Embryonic facial prominence (tissue), 1 donor: ENCODE measurements around the gene THSD7B.
"Not testable (repeated sequence)": the region's sequence is repeated elsewhere in the genome, so short reads cannot be mapped to it uniquely, and the experiment has no call there.

Experiments used
- DNase-seq: peaks from one replicate; pipeline ENCODE4 v3.0.0-alpha.2; 2016; ENCODE audit errors: extremely low spot score

The THSD7B gene

DNA sequence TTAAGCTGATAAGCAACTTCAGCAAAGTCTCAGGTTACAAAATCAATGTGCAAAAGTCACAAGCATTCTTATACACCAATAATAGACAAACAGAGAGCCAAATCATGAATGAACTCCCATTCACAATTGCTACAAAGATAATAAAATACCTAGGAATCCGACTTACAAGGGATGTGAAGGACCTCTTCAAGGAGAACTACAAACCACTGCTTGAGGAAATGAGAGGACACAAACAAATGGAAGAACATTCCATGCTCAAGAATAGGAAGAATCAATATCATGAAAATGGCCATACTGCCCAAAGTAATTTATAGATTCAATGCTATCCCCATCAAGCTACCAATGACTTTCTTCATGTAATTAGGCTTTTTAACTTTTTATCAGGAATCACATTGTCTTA lies 934.9 kb downstream of the THSD7B start:
- not testable (repeated sequence) for DNase-seq

GRCh38 chr2:137700681-137701080 lies 935.3 kb downstream of the THSD7B start:
- no peak for DNase-seq

DNA sequence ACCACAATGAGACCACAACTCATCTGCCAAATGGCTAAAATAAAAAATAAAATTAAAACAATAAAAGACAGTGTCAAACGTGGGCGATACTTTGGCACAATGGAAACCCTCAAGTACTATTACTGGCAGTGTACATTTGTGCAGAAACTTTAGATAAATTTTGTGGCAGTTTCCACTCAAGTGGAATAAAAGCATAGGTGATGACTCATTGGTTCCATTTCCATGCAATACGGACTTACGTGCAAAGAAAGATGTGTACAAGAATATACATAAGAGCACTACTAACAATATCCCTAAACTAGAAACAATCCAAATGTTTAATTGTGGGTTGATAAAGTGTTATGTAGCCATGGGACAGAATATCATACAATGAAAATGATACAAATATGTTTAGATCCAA lies 940.0 kb downstream of the THSD7B start:
- DNase-seq: no peak

GRCh38 chr2:137706786-137707613 lies 941.7 kb downstream of the THSD7B start:
- DNase-seq: no peak

GRCh38 chr2:137708311-137708710 lies 943.0 kb downstream of the THSD7B start:
- no peak for DNase-seq

DNA sequence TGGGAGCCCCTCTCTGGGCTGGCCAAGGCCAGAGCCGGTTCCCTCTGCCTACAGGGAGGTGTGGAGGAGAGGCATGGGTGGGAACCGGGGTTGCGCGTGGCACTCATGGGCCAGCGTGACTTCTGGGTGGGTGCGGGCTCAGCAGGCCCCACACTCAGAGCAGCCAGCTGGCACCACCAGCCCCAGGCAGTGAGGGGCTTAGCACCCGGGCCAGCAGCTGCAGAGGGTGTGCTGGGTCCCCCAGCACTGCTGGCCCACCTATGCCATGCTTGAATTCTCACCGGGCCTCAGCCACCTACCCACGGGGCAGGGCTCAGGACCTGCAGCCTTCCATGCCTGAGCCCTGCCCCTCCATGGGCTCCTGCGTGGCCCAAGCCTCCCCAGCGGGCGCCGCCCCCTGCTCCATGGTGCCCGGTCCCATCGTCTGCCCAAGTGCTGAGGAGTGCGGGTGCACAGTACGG lies 950.4 kb downstream of the THSD7B start:
- no peak for DNase-seq

DNA sequence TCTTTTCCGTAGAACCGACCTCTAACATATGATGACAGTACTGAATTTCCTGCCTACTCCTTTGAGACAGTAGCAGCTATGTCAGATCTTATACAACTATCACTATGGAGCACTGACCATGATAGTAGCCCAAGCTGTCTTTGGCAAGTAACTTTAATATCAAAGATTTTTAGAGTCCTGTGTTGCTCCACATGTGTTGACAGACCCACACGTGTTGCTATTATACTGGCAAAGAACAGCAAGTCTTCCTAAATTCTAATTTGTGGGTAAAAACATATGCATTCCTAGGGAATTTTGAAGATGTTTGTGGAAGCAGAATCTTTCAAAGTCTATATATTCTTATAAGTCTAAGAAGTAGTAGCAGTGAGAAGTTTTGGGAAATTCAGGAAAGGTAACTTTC lies 953.4 kb downstream of the THSD7B start:
- DNase-seq: no peak

- no peak for DNase-seq
These were observed 956.4 kb downstream of the THSD7B start for GRCh38 chr2:137721733-137722132.

DNA sequence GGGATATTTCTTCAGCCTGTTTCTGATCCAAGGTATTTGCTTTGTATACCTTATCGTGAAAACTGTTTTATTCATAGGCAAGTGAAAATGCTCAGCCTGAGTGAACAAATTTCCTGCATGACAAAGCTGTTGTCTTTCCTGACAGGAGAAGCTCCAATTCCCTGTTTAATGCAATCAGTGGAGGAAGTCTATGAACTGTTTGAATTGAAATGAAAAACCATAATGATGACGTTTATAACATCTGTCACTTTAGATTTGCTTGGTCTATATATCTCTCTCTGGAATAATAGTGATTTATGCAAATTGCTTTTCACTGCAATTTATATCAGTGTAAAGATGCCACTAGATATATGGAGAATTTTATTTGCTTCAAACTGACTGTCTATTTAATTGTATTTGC lies 959.6 kb downstream of the THSD7B start:
- no peak for DNase-seq
